ENCODE results near the gene RNU6-1.

RNU6-1 gene

DNA sequence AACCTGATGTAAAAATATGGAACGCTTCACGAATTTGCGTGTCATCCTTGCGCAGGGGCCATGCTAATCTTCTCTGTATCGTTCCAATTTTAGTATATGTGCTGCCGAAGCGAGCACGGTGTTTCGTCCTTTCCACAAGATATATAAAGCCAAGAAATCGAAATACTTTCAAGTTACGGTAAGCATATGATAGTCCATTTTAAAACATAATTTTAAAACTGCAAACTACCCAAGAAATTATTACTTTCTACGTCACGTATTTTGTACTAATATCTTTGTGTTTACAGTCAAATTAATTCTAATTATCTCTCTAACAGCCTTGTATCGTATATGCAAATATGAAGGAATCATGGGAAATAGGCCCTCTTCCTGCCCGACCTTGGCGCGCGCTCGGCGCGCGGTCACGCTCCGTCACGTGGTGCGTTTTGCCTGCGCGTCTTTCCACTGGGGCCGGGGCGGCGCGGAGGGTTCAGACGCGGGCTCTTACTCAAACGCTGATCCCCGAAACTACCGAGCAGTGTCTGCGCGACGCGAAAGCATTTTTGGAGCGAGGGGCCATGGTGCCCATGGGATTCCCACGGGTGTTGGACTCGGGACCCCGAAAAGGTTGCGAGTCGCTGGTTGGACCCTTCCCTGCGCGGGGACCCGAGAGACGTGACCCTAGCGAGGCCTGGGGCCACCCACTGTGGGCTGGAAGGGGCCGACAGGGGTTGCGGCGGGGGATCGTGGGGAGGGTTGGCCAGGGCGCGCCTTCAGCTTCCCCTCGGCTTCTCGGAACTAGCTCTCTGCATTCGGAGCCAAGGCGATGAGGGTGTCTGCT, at the start of gene RNU6-1:
TSS of gene RNU6-1 (minus strand) at position 117 of the 820 bp plus-strand sequence.
- H3K36me3 Mint-ChIP-seq = peaks cover 1% of the 10 kb centered on the region
- H3K27me3 Mint-ChIP-seq = peaks cover 47% of the 10 kb centered on the region
- H3K4me3 Mint-ChIP-seq = peak within 1 kb of the TSS; percentile 81
- peak within 1 kb of the TSS; percentile 96 for H3K27ac Mint-ChIP-seq
- DNase-seq = peak; percentile 97
- peaks cover 46% of the 10 kb centered on the region for H3K4me1 Mint-ChIP-seq
- H3K9me3 Mint-ChIP-seq = no peaks in the 10 kb centered on the region
- CTCF ChIA-PET = interaction anchor here (1.5 kb wide), 1 partner anchor 390 kb away, joined by 6 read pairs; the partner anchor contains the start of gene CLN6

DNA sequence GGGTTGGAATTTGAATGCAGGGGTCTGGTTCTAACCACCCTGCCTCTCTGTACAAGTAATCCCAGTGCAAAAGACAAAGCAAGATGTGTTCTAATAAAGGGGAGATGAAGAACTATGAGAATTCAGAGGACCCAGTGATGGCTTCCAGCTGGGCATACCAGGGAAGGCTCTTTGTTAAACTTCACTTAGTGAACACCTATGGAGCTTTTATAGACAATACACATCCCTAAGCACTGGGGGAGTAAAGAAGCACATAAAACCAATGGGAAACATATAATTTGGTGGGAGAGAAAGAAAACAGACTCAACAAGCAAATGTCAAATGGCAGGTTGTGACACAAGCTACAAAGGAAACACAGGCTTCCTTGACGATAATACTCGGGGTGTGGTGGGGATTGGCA, 47.9 kb upstream of the RNU6-1 start:
- Mint-ChIP-seq H3K36me3 (no peaks in the 10 kb centered on the region), H3K4me1 (peaks cover 9% of the 10 kb centered on the region), H3K4me3 (no peak overlapping the region), H3K27me3 (peaks cover 17% of the 10 kb centered on the region), H3K27ac (no peak overlapping the region), H3K9me3 (no peaks in the 10 kb centered on the region)
- no peak for DNase-seq
- CTCF ChIA-PET = no interaction called here

DNA sequence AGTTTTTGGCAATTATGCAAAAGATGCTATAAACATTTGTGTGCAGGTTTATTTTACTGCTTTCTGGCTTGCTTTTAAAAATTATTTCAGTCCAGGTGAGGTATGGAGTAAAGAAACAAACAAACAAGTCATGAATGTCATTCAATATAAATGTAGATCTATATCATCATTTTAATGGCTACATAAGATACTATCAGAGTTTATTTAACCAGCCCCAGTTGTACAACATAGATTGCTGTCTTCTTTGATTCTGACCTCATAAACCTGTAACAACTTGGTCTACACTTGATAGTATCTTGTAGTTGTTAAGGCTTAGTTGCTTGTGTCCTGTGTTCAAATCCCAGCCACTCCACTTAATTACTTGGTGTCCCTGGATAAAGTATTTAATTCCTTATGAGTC, 46.0 kb upstream of the RNU6-1 start:
- no peaks in the 10 kb centered on the region for H3K36me3 Mint-ChIP-seq
- CTCF ChIA-PET = no interaction called here
- H3K4me1 Mint-ChIP-seq = peaks cover 19% of the 10 kb centered on the region
- H3K4me3 Mint-ChIP-seq = no peak overlapping the region
- H3K27me3 Mint-ChIP-seq = peaks cover 17% of the 10 kb centered on the region
- no peak overlapping the region for H3K27ac Mint-ChIP-seq
- DNase-seq = no peak
- H3K9me3 Mint-ChIP-seq = no peaks in the 10 kb centered on the region

DNA sequence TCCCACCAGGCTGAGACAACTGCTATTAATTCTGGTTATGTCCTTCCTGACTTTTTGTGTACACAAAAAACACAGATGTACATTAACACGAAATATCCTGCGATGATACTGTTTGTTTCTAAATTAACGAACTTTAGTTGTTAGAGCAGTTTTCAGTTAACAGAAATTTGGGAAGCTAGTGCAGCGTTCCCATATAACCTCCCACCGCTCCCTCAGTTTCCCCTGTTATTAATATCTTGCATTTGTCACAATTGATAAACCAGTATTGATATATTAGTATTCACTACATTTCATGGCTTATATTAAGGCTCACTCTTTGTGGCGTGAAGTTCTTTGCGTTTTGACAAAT, 45.3 kb upstream of the RNU6-1 start:
- CTCF ChIA-PET = no interaction called here
- Mint-ChIP-seq H3K9me3 (no peaks in the 10 kb centered on the region), H3K4me1 (peaks cover 19% of the 10 kb centered on the region), H3K27ac (no peak overlapping the region), H3K27me3 (peaks cover 17% of the 10 kb centered on the region), H3K36me3 (no peaks in the 10 kb centered on the region), H3K4me3 (peak overlapping the region; percentile 54)
- no peak for DNase-seq

DNA sequence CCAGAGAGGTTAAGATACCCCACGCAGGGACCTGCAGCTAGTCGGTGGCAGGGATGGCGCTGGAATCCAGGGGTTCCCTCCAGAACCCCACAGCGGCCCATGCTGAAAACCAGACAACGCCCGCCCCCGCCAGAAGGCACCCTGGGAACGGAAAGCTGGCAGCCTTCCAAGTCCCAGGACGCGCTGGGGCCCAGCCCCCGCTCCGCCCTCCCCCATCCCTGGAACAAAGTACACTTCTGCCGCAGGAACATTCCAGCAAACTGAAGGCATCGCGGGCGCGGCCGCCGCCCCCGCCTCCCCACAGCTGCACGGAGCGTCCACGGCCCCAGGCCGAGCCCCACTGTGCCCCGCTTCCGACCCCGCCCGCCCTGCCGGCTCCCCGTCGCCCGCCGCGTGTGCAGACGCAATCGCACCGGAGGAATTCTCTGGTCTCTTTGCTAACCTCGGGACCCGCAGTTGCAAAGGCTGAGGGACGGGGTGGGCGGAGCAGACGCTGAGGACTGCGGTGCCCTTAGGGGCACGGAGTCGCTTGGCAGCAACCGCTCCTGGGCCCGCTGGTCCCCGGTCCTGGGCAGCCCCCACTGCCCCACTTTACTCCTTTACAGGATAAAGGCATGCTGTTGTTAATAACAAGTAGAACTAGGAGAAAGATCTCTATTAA, 44.8 kb upstream of the RNU6-1 start:
- CTCF ChIA-PET = interaction anchor here (1.8 kb wide), 1 partner anchor 21 kb away, joined by 9 read pairs; no protein-coding TSS in a partner anchor
- H3K27ac Mint-ChIP-seq = no peak overlapping the region
- no peaks in the 10 kb centered on the region for H3K36me3 Mint-ChIP-seq
- H3K4me1 Mint-ChIP-seq = peaks cover 19% of the 10 kb centered on the region
- H3K9me3 Mint-ChIP-seq = no peaks in the 10 kb centered on the region
- DNase-seq = peak; percentile 53
- H3K4me3 Mint-ChIP-seq = peak overlapping the region; percentile 54
- peaks cover 15% of the 10 kb centered on the region for H3K27me3 Mint-ChIP-seq

DNA sequence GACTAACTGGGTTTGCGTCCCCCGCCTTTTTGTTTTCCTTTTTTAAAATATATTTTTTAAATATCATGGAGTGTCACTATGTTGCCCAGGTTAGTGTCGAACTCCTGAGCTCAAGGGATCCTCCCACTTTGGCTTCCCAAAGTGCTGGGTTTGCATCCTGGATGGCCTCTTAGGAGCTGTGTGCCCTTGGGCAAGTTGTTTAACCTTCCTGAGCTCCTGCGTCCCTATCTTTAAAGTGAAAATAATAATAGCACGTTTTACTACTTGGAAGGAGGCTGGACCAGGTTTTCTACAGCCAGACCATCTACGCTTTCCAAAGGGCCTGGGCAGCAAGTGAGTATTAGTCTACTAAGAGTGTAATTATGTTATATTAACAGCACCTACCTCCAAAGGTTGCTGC, 44.2 kb upstream of the RNU6-1 start:
- H3K4me3 Mint-ChIP-seq = peak overlapping the region; percentile 54

DNA sequence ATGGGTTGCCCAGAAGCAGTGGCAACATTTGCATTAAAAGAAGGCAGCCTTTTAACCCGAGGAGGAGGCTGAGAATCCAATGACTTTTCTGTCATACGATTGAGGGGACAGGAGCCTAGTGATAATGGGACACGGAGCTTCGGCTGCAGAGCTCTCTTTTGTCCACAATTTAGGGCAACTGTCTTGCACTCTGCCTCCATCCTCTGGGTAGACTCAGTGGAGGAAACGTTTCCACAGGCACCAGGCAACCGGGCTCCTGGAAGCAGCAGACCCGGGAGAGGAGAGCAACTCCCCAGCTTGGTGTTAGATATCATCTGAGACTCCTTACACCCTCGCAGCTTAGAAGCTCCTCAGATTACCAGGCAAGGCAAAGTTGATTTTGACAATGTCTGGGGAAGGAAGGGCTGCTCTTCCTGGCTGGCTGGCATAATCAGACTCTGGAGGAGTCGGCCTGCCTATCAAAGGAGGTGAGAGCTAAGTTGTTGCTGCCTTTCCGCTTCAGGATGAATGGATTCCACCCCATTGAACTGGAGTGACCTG, 43.5 kb upstream of the RNU6-1 start:
- Mint-ChIP-seq H3K4me3 (no peak overlapping the region), H3K36me3 (no peaks in the 10 kb centered on the region), H3K4me1 (peaks cover 19% of the 10 kb centered on the region), H3K27me3 (peaks cover 13% of the 10 kb centered on the region), H3K27ac (no peak overlapping the region), H3K9me3 (no peaks in the 10 kb centered on the region)
- CTCF ChIA-PET = interaction anchor here (1.4 to 1.8 kb wide), 2 partner anchors 9 to 20 kb away, joined by 3 to 9 read pairs; no protein-coding TSS in a partner anchor
- DNase-seq = no peak

More for the DNA sequence above, 44.2 kb upstream of the RNU6-1 start:
- CTCF ChIA-PET = interaction anchor here (1.8 kb wide), 1 partner anchor 20 kb away, joined by 9 read pairs; no protein-coding TSS in a partner anchor
- H3K4me1 Mint-ChIP-seq = peaks cover 19% of the 10 kb centered on the region
- H3K27me3 Mint-ChIP-seq = peaks cover 13% of the 10 kb centered on the region
- H3K9me3 Mint-ChIP-seq = no peaks in the 10 kb centered on the region
- H3K27ac Mint-ChIP-seq = no peak overlapping the region
- no peak for DNase-seq
- H3K36me3 Mint-ChIP-seq = no peaks in the 10 kb centered on the region

DNA sequence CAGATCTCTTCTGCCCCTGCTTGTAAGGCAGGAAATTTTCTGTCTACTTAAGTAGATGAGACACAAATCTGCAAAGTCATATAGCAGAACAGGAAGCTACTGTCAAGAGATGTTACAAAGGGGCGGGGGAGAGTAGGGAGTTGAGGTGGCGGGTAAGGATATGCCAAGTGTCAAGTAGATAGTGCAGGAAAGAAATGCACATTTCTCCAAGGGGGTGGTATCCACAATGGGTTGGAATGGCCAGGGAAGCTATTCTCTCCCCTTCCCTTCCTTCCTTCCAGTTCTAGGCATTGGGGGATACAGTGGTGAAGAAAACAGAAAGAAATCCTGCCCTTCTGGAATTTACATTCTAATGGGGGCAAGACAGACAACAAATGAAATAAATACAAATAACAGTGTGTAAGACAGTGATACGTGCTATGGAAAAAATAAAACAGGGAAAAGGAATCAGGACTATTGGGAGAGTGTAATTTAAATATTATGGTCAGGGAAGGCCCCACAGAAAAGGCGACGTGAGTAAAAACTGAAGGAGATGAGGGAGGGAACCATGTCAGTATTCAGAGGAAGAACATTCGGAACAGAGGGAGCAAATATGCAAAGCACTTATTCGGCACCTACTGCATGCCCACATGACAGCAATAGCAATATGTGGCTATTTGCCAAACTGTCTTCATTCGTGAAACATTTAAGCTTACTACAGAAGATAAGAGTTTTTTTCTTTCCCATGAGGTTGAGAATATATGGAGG, 42.8 kb upstream of the RNU6-1 start:
- peaks cover 20% of the 10 kb centered on the region for H3K27me3 Mint-ChIP-seq
- DNase-seq = no peak
- H3K4me1 Mint-ChIP-seq = peaks cover 19% of the 10 kb centered on the region
- no peak overlapping the region for H3K4me3 Mint-ChIP-seq
- H3K36me3 Mint-ChIP-seq = no peaks in the 10 kb centered on the region
- H3K27ac Mint-ChIP-seq = no peak overlapping the region
- CTCF ChIA-PET = interaction anchor here (1.4 to 1.8 kb wide), 2 partner anchors 9 to 19 kb away, joined by 3 to 9 read pairs; no protein-coding TSS in a partner anchor
- no peaks in the 10 kb centered on the region for H3K9me3 Mint-ChIP-seq

DNA sequence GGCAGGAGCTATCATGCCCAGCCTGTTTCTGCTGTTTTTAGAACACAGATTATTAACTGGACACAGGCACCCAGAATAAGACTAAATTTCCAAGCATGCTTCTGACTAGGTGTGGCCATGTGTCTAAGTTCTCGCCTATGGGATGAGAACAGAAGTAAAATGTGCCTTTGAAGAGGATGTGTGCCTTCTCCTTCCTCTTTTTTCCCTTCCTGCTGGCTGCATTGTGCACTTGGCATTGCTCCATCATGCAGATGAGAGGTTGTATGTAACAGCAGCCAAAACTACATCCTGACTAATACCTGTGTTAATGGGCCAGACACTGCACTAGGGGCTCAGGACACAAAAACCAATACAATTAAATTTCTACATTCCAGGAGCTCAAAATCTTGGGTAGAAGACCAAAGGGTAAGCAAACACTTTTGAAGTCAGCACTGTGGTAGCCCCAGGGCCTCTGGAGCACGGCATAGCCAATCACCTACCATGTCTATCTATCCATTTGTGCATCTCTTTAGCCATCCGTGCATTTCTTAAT, 40.9 kb upstream of the RNU6-1 start:
- CTCF ChIA-PET = interaction anchor here (0.9 kb wide), 1 partner anchor 141 kb away, joined by 3 read pairs; no protein-coding TSS in a partner anchor
- no peak for DNase-seq

DNA sequence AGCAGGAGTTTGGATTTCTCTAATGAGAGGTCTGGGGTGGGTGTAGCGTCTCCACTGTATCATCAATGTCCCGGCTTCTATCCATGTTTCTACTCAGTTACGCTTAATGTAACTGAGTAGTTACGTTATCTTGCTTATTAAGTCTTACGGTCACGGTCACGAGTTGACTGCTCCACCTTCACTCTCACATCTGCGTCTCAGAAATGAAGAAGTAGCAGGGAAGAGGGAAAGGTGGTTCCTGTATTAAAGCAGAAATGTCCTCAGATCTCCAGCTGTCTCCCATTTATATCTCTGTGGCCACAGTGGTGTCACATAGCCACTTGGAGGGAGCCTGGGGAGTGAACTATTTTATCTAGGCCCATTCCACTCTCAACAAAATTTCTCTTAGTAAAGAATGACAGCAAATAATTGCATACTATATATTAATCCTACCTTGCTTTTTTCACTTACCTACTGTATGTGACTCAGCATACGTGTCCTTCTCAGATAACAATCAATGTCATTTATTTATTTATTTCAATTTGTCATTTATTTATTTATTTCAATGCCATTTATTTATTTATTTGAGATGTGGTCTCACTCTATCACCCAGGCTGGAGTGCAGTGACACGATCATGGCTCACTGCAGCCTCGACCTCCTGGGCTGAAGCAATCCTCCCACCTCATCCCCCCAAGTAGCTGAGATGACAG, 39.7 kb upstream of the RNU6-1 start:
- no peak for DNase-seq
- CTCF ChIA-PET = interaction anchor here (0.9 kb wide), 1 partner anchor 142 kb away, joined by 3 read pairs; no protein-coding TSS in a partner anchor
- H3K36me3 Mint-ChIP-seq = no peaks in the 10 kb centered on the region
- peaks cover 18% of the 10 kb centered on the region for H3K27me3 Mint-ChIP-seq
- H3K27ac Mint-ChIP-seq = no peak overlapping the region
- H3K4me1 Mint-ChIP-seq = peaks cover 11% of the 10 kb centered on the region
- H3K9me3 Mint-ChIP-seq = no peaks in the 10 kb centered on the region
- H3K4me3 Mint-ChIP-seq = no peak overlapping the region

More for the DNA sequence above, 40.9 kb upstream of the RNU6-1 start:
- no peaks in the 10 kb centered on the region for H3K9me3 Mint-ChIP-seq
- no peak overlapping the region for H3K27ac Mint-ChIP-seq
- H3K36me3 Mint-ChIP-seq = no peaks in the 10 kb centered on the region
- peaks cover 20% of the 10 kb centered on the region for H3K27me3 Mint-ChIP-seq
- H3K4me1 Mint-ChIP-seq = peaks cover 19% of the 10 kb centered on the region
- H3K4me3 Mint-ChIP-seq = no peak overlapping the region

DNA sequence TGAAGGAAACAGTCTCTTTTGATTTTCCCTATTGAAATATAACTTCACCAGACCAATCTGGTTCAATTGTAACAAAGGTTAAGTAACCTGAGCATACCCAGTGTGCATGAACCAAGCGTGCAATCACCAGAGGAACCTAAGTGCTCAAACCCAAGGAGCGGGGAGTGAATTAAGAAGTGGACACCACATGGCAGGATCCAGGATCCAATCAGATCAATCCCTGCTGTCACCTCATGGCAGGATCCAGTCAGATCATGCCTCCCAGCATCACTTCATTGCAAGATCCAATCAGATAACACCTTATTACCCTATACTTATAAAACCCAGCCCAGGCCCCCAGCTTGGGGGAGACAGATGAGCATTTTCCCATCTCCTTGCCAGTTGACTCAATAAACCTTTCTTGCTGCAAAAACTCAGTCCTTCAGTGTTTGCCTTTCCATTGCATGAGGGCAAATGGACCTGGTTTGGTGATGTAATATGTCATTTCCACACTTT, 38.9 kb upstream of the RNU6-1 start:
- Mint-ChIP-seq H3K4me1 (peaks cover 11% of the 10 kb centered on the region), H3K4me3 (no peak overlapping the region), H3K27ac (no peak overlapping the region), H3K9me3 (no peaks in the 10 kb centered on the region), H3K27me3 (peaks cover 22% of the 10 kb centered on the region), H3K36me3 (no peaks in the 10 kb centered on the region)
- CTCF ChIA-PET = no interaction called here
- DNase-seq = no peak

DNA sequence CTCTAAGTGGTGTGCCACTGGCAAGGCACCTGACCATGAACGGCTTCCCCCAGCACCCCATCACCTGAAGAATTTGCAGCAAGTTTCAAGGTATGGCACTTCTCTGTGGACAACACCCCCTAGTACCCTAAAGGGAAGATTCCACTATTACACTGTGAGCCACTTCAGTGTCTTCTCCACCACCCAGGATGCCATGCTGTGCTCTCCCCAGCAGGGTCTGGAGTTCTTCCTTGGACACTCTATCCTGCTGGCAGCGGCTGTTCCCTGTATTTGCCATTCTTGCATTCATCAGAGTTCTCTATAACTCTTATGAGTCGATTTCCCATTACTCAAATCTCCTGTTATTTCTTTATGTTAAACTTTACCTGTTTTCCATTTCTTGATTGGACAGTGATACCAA, 33.9 kb upstream of the RNU6-1 start:
- CTCF ChIA-PET = interaction anchor here (0.6 to 1.0 kb wide), 2 partner anchors 10 to 153 kb away, joined by 3 read pairs; no protein-coding TSS in a partner anchor

DNA sequence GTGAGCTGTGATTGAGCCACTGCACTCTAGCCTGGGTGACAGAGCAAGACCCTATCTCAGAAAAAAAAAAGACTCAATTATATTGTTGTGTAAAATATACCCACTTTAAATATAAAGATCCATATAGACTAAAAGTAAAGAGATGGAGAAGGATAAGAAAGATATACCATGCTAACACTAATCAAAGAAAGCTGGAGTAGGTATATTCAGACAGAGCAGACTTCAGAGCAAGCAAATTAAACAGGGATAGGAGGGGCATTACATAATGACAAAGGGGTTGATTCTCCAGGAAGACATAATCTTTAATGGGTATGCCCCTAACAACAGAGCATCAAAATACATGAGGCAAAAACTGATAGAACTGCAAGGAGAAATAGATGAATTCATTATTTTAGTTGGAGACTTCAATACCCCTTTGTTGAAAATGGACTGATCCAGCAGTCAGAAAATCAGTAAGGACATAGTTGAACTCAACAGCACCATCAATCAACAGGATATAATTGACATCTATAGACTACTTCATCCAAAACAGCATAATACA, 31.1 kb upstream of the RNU6-1 start:
- H3K4me3 Mint-ChIP-seq = no peak overlapping the region
- H3K27ac Mint-ChIP-seq = no peak overlapping the region
- H3K27me3 Mint-ChIP-seq = peaks cover 49% of the 10 kb centered on the region
- CTCF ChIA-PET = no interaction called here
- H3K4me1 Mint-ChIP-seq = no peaks in the 10 kb centered on the region
- no peaks in the 10 kb centered on the region for H3K36me3 Mint-ChIP-seq
- no peak for DNase-seq
- peaks cover 6% of the 10 kb centered on the region for H3K9me3 Mint-ChIP-seq

More for the DNA sequence above, 33.9 kb upstream of the RNU6-1 start:
- Mint-ChIP-seq H3K9me3 (peaks cover 6% of the 10 kb centered on the region), H3K27me3 (peaks cover 42% of the 10 kb centered on the region), H3K36me3 (no peaks in the 10 kb centered on the region), H3K27ac (no peak overlapping the region), H3K4me3 (no peak overlapping the region), H3K4me1 (no peaks in the 10 kb centered on the region)
- DNase-seq = no peak

All from activated naive CD4-positive, alpha-beta T cell treated with anti-CD3 and anti-CD28 coated beads, Interleukin-2, amount 10 ng/mL, durations not matched to agents 7 days and 5 days (primary cell).